ENCODE data around the gene METAP2. TPM values are rescaled to one million over a fixed set of nuclear protein-coding genes. Genes with fewer than 3 reads are reported as not detected.

Gene METAP2
- total and polyA plus RNA-seq, 2 donors (not counting 3 experiments of a cell fraction or from before 2014, with no cell fraction given) = 28.5 to 105 TPM

DNA sequence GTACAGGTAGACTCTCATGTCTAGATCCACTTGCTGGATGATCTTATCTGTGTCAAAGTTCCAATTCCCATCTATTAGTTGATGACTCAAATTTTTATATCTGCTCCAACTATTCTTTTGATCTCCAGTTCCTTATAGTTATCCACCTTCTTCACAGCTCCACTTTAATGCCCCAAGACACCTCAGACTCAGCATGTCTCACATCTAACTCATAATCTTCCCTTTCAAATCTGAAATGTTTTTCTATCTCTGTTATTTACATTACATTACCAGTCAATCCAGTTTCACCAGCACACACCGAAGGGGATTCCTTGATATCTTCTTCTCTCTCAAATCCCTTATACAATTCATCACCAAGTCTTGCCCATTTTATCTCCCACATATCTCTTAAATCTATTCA lies 3.7 kb upstream of the METAP2 start:
- H2AFZ ChIP-seq (ENCODE audit: low read depth, low read length) = no peak overlapping the region
- H3K9ac ChIP-seq (replicated peaks; ENCODE audit: extremely low read depth, insufficient read depth, low read length) = no peak overlapping the region
- no peaks in the 10 kb centered on the region for H3K9me1 ChIP-seq (replicated peaks; ENCODE audit: control insufficient read depth, extremely low read depth, insufficient read depth, low read length)
- dilution Hi-C loops (cut with MboI; ENCODE audit: extremely low pct_ligation_motif_present, low sequenced_read_pairs) = no loop called here
- DNase-seq (ENCODE audit: low read depth, low spot score) (no peak), FAIRE-seq (no peak)
- H3K9me3 ChIP-seq (replicated peaks; ENCODE audit: control insufficient read depth, insufficient read depth, low read length) = no peaks in the 10 kb centered on the region
- H4K20me1 ChIP-seq (replicated peaks; ENCODE audit: control insufficient read depth, extremely low read depth, insufficient read depth, low read length) = no peaks in the 10 kb centered on the region
- H3K4me1 ChIP-seq (ENCODE audit: control insufficient read depth, extremely low read depth, insufficient read depth, low read length) = peaks cover 11% of the 10 kb centered on the region
- peaks cover 14% of the 10 kb centered on the region for H3K79me2 ChIP-seq (ENCODE audit: control insufficient read depth, insufficient read depth, low read length)
- H3K4me2 ChIP-seq (ENCODE audit: insufficient read depth, low read length) = no peak overlapping the region
- H3K36me3 ChIP-seq (ENCODE audit: control insufficient read depth in 2 of 2, extremely low read depth in 1 of 2, insufficient read depth in 2 of 2, low read length in 2 of 2) = no peaks in the 10 kb centered on the region
- intact Hi-C loops (cut with micrococcal nuclease) = loop anchor here (5.0 kb wide), 1 partner anchor 368 kb away; no protein-coding TSS in a partner anchor
- CTCF ChIA-PET = no interaction called here
- no peaks in the 10 kb centered on the region for H3K27me3 ChIP-seq (ENCODE audit: control insufficient read depth in 2 of 2, insufficient read depth in 2 of 2, low read length in 2 of 2)
- POLR2A ChIA-PET = no interaction called here
- no peak overlapping the region for H3K27ac ChIP-seq (ENCODE audit: insufficient read depth, low read depth, low read length)
- TF ChIP-seq POLR2A (IDR thresholded peaks at IDR 0.05; ENCODE audit: low read depth, low read length) = no peak
- TF ChIP-seq, protein P1, sequence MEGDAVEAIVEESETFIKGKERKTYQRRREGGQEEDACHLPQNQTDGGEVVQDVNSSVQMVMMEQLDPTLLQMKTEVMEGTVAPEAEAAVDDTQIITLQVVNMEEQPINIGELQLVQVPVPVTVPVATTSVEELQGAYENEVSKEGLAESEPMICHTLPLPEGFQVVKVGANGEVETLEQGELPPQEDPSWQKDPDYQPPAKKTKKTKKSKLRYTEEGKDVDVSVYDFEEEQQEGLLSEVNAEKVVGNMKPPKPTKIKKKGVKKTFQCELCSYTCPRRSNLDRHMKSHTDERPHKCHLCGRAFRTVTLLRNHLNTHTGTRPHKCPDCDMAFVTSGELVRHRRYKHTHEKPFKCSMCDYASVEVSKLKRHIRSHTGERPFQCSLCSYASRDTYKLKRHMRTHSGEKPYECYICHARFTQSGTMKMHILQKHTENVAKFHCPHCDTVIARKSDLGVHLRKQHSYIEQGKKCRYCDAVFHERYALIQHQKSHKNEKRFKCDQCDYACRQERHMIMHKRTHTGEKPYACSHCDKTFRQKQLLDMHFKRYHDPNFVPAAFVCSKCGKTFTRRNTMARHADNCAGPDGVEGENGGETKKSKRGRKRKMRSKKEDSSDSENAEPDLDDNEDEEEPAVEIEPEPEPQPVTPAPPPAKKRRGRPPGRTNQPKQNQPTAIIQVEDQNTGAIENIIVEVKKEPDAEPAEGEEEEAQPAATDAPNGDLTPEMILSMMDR (IDR thresholded peaks at IDR 0.05; ENCODE audit: extremely low read depth in 1 of 2, insufficient read depth in 1 of 2, low read depth in 1 of 2, low read length in 2 of 2) = no peak
- no TSS peak for BruUV-seq (replicated peaks)
- H3K4me3 ChIP-seq (replicated peaks in 1 of 3; ENCODE audit: insufficient read depth in 1 of 3, low read depth in 1 of 3, low read length in 3 of 3) = no peak overlapping the region

DNA sequence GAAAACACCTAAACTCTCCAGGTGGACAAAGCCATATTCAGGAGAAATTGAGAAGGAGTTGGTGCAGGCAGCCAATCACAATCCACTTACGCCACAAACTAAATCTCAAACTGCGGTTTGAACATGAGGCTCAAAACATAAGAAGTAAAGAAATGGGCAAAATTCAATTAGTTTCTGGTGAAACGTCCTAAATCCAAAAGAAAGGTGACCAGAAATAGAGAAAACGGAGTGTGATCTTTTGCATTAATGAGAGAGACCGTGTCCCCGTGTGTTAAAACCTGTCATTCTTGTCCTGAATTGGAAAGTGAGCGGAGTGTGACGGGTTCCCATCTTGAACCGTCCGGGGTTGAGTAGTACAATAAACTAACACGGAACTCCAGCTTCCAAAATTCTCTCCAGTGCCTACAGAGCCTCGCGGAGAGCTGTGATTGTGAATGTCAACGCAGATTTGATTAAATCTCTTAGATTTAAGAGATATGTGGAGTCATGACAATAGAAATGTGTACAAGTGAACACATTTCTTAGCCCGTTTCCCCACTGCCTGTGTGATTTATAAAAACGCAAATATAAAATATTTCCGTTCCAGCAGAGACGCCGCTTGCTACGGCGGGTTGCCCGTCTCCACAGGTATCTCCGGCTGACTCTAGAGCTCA lies 595 bp upstream of the METAP2 start:
- Histone ChIP-seq H3K4me1 (ENCODE audit: control insufficient read depth, extremely low read depth, insufficient read depth, low read length) (peaks cover 18% of the 10 kb centered on the region), H3K9me1 (replicated peaks; ENCODE audit: control insufficient read depth, extremely low read depth, insufficient read depth, low read length) (no peaks in the 10 kb centered on the region), H3K4me2 (ENCODE audit: insufficient read depth, low read length) (peak overlapping the region; percentile 100), H3K9ac (replicated peaks; ENCODE audit: extremely low read depth, insufficient read depth, low read length) (peak overlapping the region; percentile 97), H2AFZ (ENCODE audit: low read depth, low read length) (peak overlapping the region; percentile 82), H3K79me2 (ENCODE audit: control insufficient read depth, insufficient read depth, low read length) (peaks cover 44% of the 10 kb centered on the region), H3K36me3 (ENCODE audit: control insufficient read depth in 2 of 2, extremely low read depth in 1 of 2, insufficient read depth in 2 of 2, low read length in 2 of 2) (peaks cover 3 to 9% of the 10 kb centered on the region in 2 experiments), H3K27me3 (ENCODE audit: control insufficient read depth in 2 of 2, insufficient read depth in 2 of 2, low read length in 2 of 2) (no peaks in the 10 kb centered on the region), H3K4me3 (replicated peaks in 1 of 3; ENCODE audit: insufficient read depth in 1 of 3, low read depth in 1 of 3, low read length in 3 of 3) (peak overlapping the region; percentile 56 to 82 (median 62)), H4K20me1 (replicated peaks; ENCODE audit: control insufficient read depth, extremely low read depth, insufficient read depth, low read length) (no peaks in the 10 kb centered on the region), H3K27ac (ENCODE audit: insufficient read depth, low read depth, low read length) (peak overlapping the region; percentile 87), H3K9me3 (replicated peaks; ENCODE audit: control insufficient read depth, insufficient read depth, low read length) (no peaks in the 10 kb centered on the region)
- TSS peak; percentile 95 for BruUV-seq (replicated peaks)
- FAIRE-seq = peak; percentile 65
- ChIA-PET CTCF (interaction anchor here (0.8 to 2.4 kb wide), 6 partner anchors 9 to 137 kb away, joined by 3 to 13 read pairs (median 3); no protein-coding TSS in a partner anchor), POLR2A (interaction anchor here (0.6 to 1.3 kb wide), 9 partner anchors 10 to 553 kb away, joined by 3 to 7 read pairs (median 3); partner anchors contain the start of genes FGD6, NDUFA12, NR2C1 and VEZT)
- intact Hi-C loops (cut with micrococcal nuclease) = loop anchor here (2.0 to 5.0 kb wide), 2 partner anchors 115 to 371 kb away; no protein-coding TSS in a partner anchor
- TF ChIP-seq EZH2 (IDR thresholded peaks at IDR 0.05; ENCODE audit: borderline replicate concordance, low read depth, low read length, severe bottlenecking) (no peak), FOS (IDR thresholded peaks at IDR 0.05; ENCODE audit: borderline replicate concordance, insufficient read depth, low read length) (no peak), GATA2 (IDR thresholded peaks at IDR 0.05; ENCODE audit: insufficient read depth, insufficient read length, low read depth, low read length) (peak; percentile 29)
- dilution Hi-C loops (cut with MboI; ENCODE audit: extremely low pct_ligation_motif_present, low sequenced_read_pairs) = no loop called here
- DNase-seq (ENCODE audit: low read depth, low spot score) = peak; percentile 77

All from endothelial cell of umbilical vein (primary cell).